ENCODE results near the gene SPSB2.
"Not testable (repeated sequence)": the region's sequence is repeated elsewhere in the genome, so short reads cannot be mapped to it uniquely, and the experiment has no call there.

The SPSB2 gene

DNA sequence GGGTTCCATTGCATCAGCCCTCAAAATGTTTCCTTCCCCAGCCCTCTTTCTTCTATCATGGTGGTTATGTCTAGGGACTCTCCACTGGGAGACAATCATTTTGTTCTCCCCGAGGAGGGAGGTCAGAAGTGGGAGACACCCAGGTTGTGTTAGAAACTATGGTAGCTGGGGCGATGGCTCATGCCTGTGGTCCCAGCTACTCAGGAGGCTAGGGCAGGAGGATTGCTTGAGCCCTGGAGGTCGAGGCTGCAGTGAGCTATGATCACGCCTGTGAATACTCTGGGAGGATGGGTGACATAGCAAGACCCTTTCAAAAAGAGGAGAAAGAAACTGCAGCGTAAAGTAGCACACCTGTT lies 18.5 kb upstream of the SPSB2 start:
- H3K4me2 ChIP-seq: peak overlapping the region; percentile 71 to 92 (median 82)
- H3K4me1 ChIP-seq: peaks cover 18 to 55% (median 35%) of the 10 kb centered on the region in 10 experiments
- peaks cover 0 to 5% (median 0%) of the 10 kb centered on the region in 11 experiments; a peak in 2 of 22 replicates for H3K36me3 ChIP-seq
- no peak for TF ChIP-seq Cebpa-rat (IDR thresholded peaks at IDR 0.05)
- no peaks in the 10 kb centered on the region for H3K27me3 ChIP-seq
- peak overlapping the region; percentile 42 to 64 (median 55) for H3K4me3 ChIP-seq
- peak overlapping the region; percentile 79 to 98 (median 92) for H3K27ac ChIP-seq
- no peaks in the 10 kb centered on the region; a peak in 1 of 22 replicates for H3K9me3 ChIP-seq (replicated peaks in 1 of 11)
- H3K9ac ChIP-seq: peak overlapping the region; percentile 78 to 89 (median 83)
- H4K20me1 ChIP-seq: no peaks in the 10 kb centered on the region

DNA sequence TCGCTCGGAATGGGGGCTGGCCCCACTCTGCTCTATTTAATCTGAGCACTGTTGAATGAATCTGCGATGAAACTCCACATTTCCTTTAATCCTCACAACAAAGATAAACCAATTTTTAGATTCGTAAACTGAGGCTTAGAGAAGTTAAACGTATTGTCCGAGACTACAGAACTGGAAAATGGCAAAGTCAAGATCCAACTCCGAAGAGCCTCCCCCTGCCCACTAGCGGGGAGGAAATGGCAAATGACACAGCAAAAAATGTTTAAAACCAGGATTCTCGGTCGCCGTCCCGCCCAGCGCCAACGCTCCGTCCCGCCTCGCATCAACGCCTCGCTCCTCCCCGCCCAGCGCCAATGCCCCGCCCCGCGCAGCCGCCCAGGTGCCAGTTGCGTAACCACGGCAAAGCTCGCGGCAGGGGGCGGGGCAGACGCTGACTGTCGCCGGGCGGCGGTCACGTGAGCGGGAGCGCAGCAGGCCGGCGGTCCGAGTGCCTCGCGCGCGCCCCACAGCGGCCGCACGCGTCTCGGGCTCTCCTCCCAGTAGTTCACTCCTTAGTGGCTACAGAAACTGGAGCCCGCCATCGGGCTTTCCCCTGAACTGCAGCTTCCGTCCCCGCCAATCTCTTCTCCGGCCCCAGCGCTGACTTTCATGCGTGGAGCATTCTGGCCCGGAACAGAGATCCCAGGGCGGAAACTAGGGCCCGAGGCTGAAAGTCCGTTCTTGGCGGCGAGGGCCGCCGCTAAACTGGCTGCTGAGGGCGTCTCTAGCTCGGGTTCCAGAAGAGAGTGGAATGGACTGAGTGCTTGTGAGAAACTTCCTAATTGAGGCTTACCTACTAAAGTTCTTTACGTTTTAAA lies 17.9 kb upstream of the SPSB2 start:
- TF ChIP-seq Cebpa-rat (IDR thresholded peaks at IDR 0.05): peak; percentile 91 to 99 (median 98)

DNA sequence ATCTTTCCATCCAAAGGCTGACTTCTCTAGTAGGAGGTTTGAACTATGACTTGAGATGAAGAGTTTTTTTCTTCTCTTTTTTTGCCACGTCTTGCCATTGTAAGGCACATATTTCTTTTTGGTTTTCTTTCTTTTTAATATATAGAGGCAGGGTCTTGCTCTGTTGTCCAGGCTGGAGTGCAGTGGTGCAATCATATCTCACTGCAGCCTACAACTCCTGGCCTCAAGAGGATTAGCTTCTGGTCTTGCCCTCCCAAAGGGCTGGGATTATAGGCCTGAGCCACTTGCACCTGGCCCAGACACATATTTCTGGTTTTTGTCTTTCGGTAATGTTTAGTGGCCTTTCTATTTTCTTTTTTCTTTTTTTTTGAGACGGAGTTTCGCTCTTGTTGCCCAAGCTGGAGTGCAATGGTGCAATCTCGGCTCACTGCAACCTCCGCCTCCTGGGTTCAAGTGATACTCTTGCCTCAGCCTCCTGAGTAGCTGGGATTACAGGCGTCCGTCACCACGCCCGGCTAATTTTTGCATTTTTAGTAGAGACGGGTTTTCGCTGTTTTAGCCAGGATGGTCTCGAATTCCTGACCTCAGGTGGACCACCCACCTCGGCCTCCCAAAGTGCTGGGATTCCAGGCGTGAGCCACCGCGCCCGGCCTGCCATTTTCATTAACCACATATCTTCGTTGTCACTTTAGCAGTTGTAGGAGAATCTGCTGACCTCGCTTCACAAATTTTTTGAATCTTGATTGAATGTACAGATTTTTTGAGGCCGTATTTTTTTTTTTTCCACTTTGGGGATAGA lies 16.9 kb upstream of the SPSB2 start:
- H3K27ac ChIP-seq: peak overlapping the region; percentile 81 to 98 (median 93); a peak in 21 of 22 replicates
- peak overlapping the region; percentile 72 to 86 (median 79) for H3K4me2 ChIP-seq
- H3K9ac ChIP-seq: peak overlapping the region in 10 of 11 experiments; percentile 68 to 89 (median 78); a peak in 21 of 22 replicates

More for the DNA sequence above, 17.9 kb upstream of the SPSB2 start:
- H4K20me1 ChIP-seq: no peaks in the 10 kb centered on the region
- peak overlapping the region; percentile 42 to 64 (median 55) for H3K4me3 ChIP-seq
- H3K27me3 ChIP-seq: no peaks in the 10 kb centered on the region
- peaks cover 0 to 5% (median 0%) of the 10 kb centered on the region in 11 experiments; a peak in 2 of 22 replicates for H3K36me3 ChIP-seq
- H3K9ac ChIP-seq: peak overlapping the region; percentile 78 to 89 (median 83)
- H3K4me1 ChIP-seq: peaks cover 18 to 58% (median 35%) of the 10 kb centered on the region in 10 experiments
- peak overlapping the region; percentile 75 to 92 (median 86) for H3K4me2 ChIP-seq
- peak overlapping the region; percentile 81 to 98 (median 93) for H3K27ac ChIP-seq
- no peaks in the 10 kb centered on the region; a peak in 1 of 22 replicates for H3K9me3 ChIP-seq (replicated peaks in 1 of 11)

DNA sequence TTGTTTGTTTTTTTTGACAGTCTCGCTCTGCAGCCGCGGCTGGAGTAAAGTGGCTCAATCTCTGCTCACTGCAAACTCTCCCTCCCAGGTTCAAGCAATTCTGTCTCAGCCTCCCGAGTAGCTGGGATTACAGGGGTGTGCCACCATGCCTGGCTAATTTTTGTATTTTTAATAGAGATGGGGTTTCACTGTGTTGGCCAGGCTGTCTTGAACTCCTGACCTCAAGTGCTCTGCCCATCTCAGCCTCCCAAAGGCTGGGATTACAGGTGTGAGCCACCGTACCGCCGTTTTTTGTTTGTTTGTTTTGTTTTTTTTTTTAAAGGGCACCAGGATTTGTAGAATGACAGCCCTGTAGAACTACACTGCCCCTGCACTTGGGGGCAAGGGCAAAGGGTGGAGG lies 15.7 kb upstream of the SPSB2 start:
- not testable (repeated sequence) for H3K27me3 ChIP-seq; H3K4me3 ChIP-seq; H3K9me3 ChIP-seq (replicated peaks in 1 of 11); H4K20me1 ChIP-seq; H3K9ac ChIP-seq
- peak overlapping the region in 2 of 11 experiments; percentile 97; a peak in 4 of 22 replicates for H3K27ac ChIP-seq
- peaks cover 18 to 64% (median 35%) of the 10 kb centered on the region in 10 experiments for H3K4me1 ChIP-seq
- H3K36me3 ChIP-seq: peaks cover 13 to 23% (median 20%) of the 10 kb centered on the region in 11 experiments; a peak in 21 of 22 replicates
- peak overlapping the region in 2 of 11 experiments; percentile 34 to 57; a peak in 2 of 22 replicates for H3K4me2 ChIP-seq

More for the DNA sequence above, 16.9 kb upstream of the SPSB2 start:
- not testable (repeated sequence) for H3K9me3 ChIP-seq (replicated peaks in 1 of 11); H3K27me3 ChIP-seq; H4K20me1 ChIP-seq
- Histone ChIP-seq H3K4me3 (peak overlapping the region in 6 of 10 experiments; percentile 38 to 61 (median 44); a peak in 8 of 20 replicates), H3K36me3 (peaks cover 2 to 12% (median 8%) of the 10 kb centered on the region in 11 experiments; a peak in 16 of 22 replicates), H3K4me1 (peaks cover 18 to 64% (median 35%) of the 10 kb centered on the region in 10 experiments)
- 0 out of 22 replicates have a peak, but pooled peaks of 1 of the 11 experiments have one; percentile 38 for TF ChIP-seq Cebpa-rat (IDR thresholded peaks at IDR 0.05)

DNA sequence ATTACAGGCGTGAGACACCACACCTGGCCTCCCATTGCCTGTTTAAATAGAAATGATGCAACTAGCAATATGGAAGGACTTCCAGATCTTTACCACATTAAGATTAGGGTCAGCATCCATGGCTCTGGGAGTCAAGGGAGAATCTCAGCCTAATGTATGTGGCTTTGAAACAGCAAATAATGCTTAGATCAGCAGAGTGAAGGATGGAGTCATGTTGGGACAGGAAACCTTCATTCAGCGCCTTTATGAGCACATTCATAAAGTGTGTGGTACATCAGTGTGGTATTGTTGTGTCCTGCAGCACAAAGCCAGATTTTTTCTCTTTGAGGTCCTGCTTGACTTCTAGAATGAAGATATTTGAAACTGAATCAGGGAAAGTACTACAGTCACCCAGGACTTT lies 15.3 kb upstream of the SPSB2 start:
- Histone ChIP-seq H3K9ac (no peak overlapping the region), H4K20me1 (no peaks in the 10 kb centered on the region), H3K27me3 (no peaks in the 10 kb centered on the region), H3K4me2 (peak overlapping the region in 4 of 11 experiments; percentile 10 to 57 (median 40); a peak in 6 of 22 replicates), H3K36me3 (peaks cover 16 to 28% (median 24%) of the 10 kb centered on the region in 11 experiments; a peak in 21 of 22 replicates), H3K27ac (peak overlapping the region in 1 of 11 experiments; percentile 97; a peak in 3 of 22 replicates), H3K9me3 (replicated peaks in 1 of 11) (no peaks in the 10 kb centered on the region; a peak in 1 of 22 replicates), H3K4me3 (no peak overlapping the region), H3K4me1 (peaks cover 18 to 64% (median 35%) of the 10 kb centered on the region in 10 experiments)
- no peak for TF ChIP-seq Cebpa-rat (IDR thresholded peaks at IDR 0.05)

DNA sequence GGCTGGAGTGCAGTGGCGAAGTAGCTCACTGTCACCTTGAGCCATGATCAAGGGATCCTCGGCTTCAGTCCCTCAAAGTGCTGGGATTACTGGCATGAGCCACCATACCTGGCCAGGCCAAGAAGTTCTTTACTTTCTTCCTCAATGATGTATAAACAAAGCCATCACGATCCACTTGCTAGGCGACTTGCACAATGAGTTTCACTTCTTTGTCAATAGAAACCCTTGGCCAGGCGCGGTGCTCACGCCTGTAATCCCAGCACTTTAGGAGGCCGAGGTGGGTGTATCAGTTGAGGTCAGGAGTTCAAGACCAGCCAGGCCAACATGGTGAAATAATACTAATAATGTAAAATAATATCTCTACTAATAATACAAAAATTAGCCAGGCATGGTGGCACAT lies 14.4 kb upstream of the SPSB2 start:
- peak overlapping the region in 1 of 11 experiments; percentile 7; a peak in 1 of 22 replicates for H3K27ac ChIP-seq
- no peak for TF ChIP-seq Cebpa-rat (IDR thresholded peaks at IDR 0.05)
- H3K9me3 ChIP-seq (replicated peaks in 1 of 11): no peaks in the 10 kb centered on the region; a peak in 1 of 22 replicates
- peaks cover 18 to 63% (median 34%) of the 10 kb centered on the region in 10 experiments for H3K4me1 ChIP-seq
- H3K36me3 ChIP-seq: peaks cover 16 to 33% (median 28%) of the 10 kb centered on the region in 11 experiments; a peak in 21 of 22 replicates
- peak overlapping the region in 4 of 11 experiments; percentile 10 to 57 (median 36); a peak in 6 of 22 replicates for H3K4me2 ChIP-seq
- H3K9ac ChIP-seq: no peak overlapping the region
- no peaks in the 10 kb centered on the region for H3K27me3 ChIP-seq
- H4K20me1 ChIP-seq: no peaks in the 10 kb centered on the region
- no peak overlapping the region for H3K4me3 ChIP-seq

DNA sequence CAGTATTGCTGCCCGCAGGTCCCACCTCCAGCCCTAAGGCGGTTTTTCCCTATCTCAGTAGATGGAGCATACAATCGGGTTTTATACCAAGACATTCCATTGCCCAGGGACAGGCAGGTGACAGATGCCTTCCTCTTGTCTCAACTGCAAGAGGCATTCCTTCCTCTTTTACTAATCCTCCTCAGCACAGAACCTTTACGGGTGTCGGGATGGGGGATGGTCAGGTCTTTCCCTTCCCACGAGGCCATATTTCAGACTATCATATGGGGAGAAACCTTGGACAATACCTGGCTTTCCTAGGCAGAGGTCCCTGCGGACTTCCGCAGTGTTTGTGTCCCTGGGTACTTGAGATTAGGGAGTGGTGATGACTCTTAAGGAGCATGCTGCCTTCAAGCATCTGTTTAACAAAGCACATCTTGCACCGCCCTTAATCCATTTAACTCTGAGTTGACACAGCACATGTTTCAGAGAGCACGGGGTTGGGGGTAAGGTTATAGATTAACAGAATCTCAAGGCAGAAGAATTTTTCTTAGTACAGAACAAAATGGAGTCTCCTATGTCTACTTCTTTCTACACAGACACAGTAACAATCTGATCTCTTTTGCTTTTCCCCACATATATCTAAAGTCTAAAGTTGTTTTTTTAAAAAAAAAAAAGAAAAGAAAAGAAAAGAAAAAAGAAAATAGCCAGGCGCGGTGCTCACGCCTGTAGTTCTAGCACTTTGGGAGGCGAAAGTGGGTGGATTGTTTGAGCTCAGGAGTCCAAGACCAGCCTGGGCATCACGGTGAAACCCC lies 13.3 kb upstream of the SPSB2 start:
- H3K9ac ChIP-seq; H3K4me3 ChIP-seq; H4K20me1 ChIP-seq; H3K4me2 ChIP-seq; H3K27ac ChIP-seq; H3K9me3 ChIP-seq (replicated peaks in 1 of 11); H3K27me3 ChIP-seq: not testable (repeated sequence)
- Histone ChIP-seq H3K36me3 (peaks cover 16 to 40% (median 28%) of the 10 kb centered on the region in 11 experiments; a peak in 21 of 22 replicates), H3K4me1 (peaks cover 11 to 52% (median 25%) of the 10 kb centered on the region in 10 experiments)

DNA sequence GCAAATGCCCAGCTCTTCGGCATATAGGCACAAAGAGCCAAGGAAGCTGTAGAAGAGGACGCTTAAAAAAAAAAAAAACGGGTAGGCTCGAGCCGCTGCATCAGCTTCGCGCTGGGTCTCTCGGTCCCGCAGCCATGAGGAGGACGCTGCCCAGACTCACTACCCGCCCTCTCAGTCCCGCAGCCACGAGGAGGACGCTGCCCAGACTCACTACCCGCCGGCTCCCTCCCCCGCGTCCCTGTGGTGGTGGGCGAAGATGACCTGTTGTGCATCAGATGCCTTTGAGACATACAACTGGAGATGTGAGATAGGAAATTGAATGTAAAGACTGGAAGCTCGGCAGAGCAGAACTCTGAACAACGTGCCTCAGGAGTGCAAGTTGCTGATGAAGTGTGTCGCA lies 11.4 kb upstream of the SPSB2 start:
- no peaks in the 10 kb centered on the region for H4K20me1 ChIP-seq
- no peak overlapping the region for H3K4me3 ChIP-seq
- H3K4me1 ChIP-seq: peaks cover 0 to 39% (median 10%) of the 10 kb centered on the region in 10 experiments; a peak in 12 of 20 replicates
- H3K4me2 ChIP-seq: no peak overlapping the region
- TF ChIP-seq Cebpa-rat (IDR thresholded peaks at IDR 0.05): no peak
- H3K27me3 ChIP-seq: no peaks in the 10 kb centered on the region
- H3K36me3 ChIP-seq: peaks cover 16 to 42% (median 28%) of the 10 kb centered on the region in 11 experiments; a peak in 21 of 22 replicates
- H3K9me3 ChIP-seq (replicated peaks in 1 of 11): no peaks in the 10 kb centered on the region
- no peak overlapping the region for H3K9ac ChIP-seq
- no peak overlapping the region for H3K27ac ChIP-seq
